ENCODE measurements around the gene ELF1.
"Not testable (repeated sequence)": the region's sequence is repeated elsewhere in the genome, so short reads cannot be mapped to it uniquely, and the experiment has no call there.

ELF1 gene

GRCh38 chr13:40910324-40911050 is 108.6 kb downstream of the ELF1 start:
- Histone ChIP-seq H3K36me3 (ENCODE audit: control insufficient read depth in 1 of 2, insufficient read depth in 2 of 2, low read length in 2 of 2) (no peaks in the 10 kb centered on the region), H3K9ac (ENCODE audit: low read depth in 1 of 2, low read length in 2 of 2) (no peak overlapping the region), H3K27ac (ENCODE audit: low read depth, low read length) (no peak overlapping the region), H3K27me3 (ENCODE audit: control insufficient read depth in 1 of 2, insufficient read depth in 2 of 2, low read length in 2 of 2) (no peaks in the 10 kb centered on the region), H3K4me1 (ENCODE audit: control insufficient read depth in 1 of 2, insufficient read depth in 2 of 2, low read length in 2 of 2) (peaks cover 0 to 2% of the 10 kb centered on the region in 2 donors), H3K4me3 (ENCODE audit: low read depth in 1 of 2, low read length in 2 of 2) (no peak overlapping the region), H3K9me3 (ENCODE audit: control insufficient read depth in 1 of 2, low read length in 2 of 2) (no peaks in the 10 kb centered on the region)

- not testable (repeated sequence) for H3K4me1 ChIP-seq (ENCODE audit: control insufficient read depth in 1 of 2, insufficient read depth in 2 of 2, low read length in 2 of 2); H3K27ac ChIP-seq (ENCODE audit: low read depth, low read length); H3K4me3 ChIP-seq (ENCODE audit: low read depth in 1 of 2, low read length in 2 of 2); H3K9ac ChIP-seq (ENCODE audit: low read depth in 1 of 2, low read length in 2 of 2); H3K36me3 ChIP-seq (ENCODE audit: control insufficient read depth in 1 of 2, insufficient read depth in 2 of 2, low read length in 2 of 2); H3K27me3 ChIP-seq (ENCODE audit: control insufficient read depth in 1 of 2, insufficient read depth in 2 of 2, low read length in 2 of 2); H3K9me3 ChIP-seq (ENCODE audit: control insufficient read depth in 1 of 2, low read length in 2 of 2)
Observed at GRCh38 chr13:40909541-40910200, 109.4 kb downstream of the ELF1 start.

- H3K9me3 ChIP-seq (ENCODE audit: control insufficient read depth in 1 of 2, low read length in 2 of 2) = no peaks in the 10 kb centered on the region
- no peak overlapping the region for H3K27ac ChIP-seq (ENCODE audit: low read depth, low read length)
- no peak overlapping the region for H3K4me3 ChIP-seq (ENCODE audit: low read depth in 1 of 2, low read length in 2 of 2)
- no peaks in the 10 kb centered on the region for H3K36me3 ChIP-seq (ENCODE audit: control insufficient read depth in 1 of 2, insufficient read depth in 2 of 2, low read length in 2 of 2)
- H3K27me3 ChIP-seq (ENCODE audit: control insufficient read depth in 1 of 2, insufficient read depth in 2 of 2, low read length in 2 of 2) = no peaks in the 10 kb centered on the region
- no peaks in the 10 kb centered on the region for H3K4me1 ChIP-seq (ENCODE audit: control insufficient read depth in 1 of 2, insufficient read depth in 2 of 2, low read length in 2 of 2)
- H3K9ac ChIP-seq (ENCODE audit: low read depth in 1 of 2, low read length in 2 of 2) = no peak overlapping the region
Observed at GRCh38 chr13:40908546-40908945, 110.6 kb downstream of the ELF1 start.

GRCh38 chr13:40901032-40901431 is 118.1 kb downstream of the ELF1 start:
- not testable (repeated sequence) for H3K27me3 ChIP-seq (ENCODE audit: control insufficient read depth in 1 of 2, insufficient read depth in 2 of 2, low read length in 2 of 2); H3K27ac ChIP-seq (ENCODE audit: low read depth, low read length); H3K4me3 ChIP-seq (ENCODE audit: low read depth in 1 of 2, low read length in 2 of 2); H3K4me1 ChIP-seq (ENCODE audit: control insufficient read depth in 1 of 2, insufficient read depth in 2 of 2, low read length in 2 of 2); H3K36me3 ChIP-seq (ENCODE audit: control insufficient read depth in 1 of 2, insufficient read depth in 2 of 2, low read length in 2 of 2); H3K9ac ChIP-seq (ENCODE audit: low read depth in 1 of 2, low read length in 2 of 2); H3K9me3 ChIP-seq (ENCODE audit: control insufficient read depth in 1 of 2, low read length in 2 of 2)

GRCh38 chr13:40900568-40900967 is 118.5 kb downstream of the ELF1 start:
- not testable (repeated sequence) for H3K36me3 ChIP-seq (ENCODE audit: control insufficient read depth in 1 of 2, insufficient read depth in 2 of 2, low read length in 2 of 2); H3K9me3 ChIP-seq (ENCODE audit: control insufficient read depth in 1 of 2, low read length in 2 of 2); H3K27me3 ChIP-seq (ENCODE audit: control insufficient read depth in 1 of 2, insufficient read depth in 2 of 2, low read length in 2 of 2); H3K9ac ChIP-seq (ENCODE audit: low read depth in 1 of 2, low read length in 2 of 2); H3K4me1 ChIP-seq (ENCODE audit: control insufficient read depth in 1 of 2, insufficient read depth in 2 of 2, low read length in 2 of 2); H3K4me3 ChIP-seq (ENCODE audit: low read depth in 1 of 2, low read length in 2 of 2); H3K27ac ChIP-seq (ENCODE audit: low read depth, low read length)

GRCh38 chr13:40897053-40897452 is 122.1 kb downstream of the ELF1 start:
- Histone ChIP-seq H3K36me3 (ENCODE audit: control insufficient read depth in 1 of 2, insufficient read depth in 2 of 2, low read length in 2 of 2) (no peaks in the 10 kb centered on the region), H3K27ac (ENCODE audit: low read depth, low read length) (no peak overlapping the region), H3K4me1 (ENCODE audit: control insufficient read depth in 1 of 2, insufficient read depth in 2 of 2, low read length in 2 of 2) (peaks cover 6 to 10% of the 10 kb centered on the region in 2 donors), H3K4me3 (ENCODE audit: low read depth in 1 of 2, low read length in 2 of 2) (no peak overlapping the region), H3K9ac (ENCODE audit: low read depth in 1 of 2, low read length in 2 of 2) (no peak overlapping the region), H3K9me3 (ENCODE audit: control insufficient read depth in 1 of 2, low read length in 2 of 2) (no peaks in the 10 kb centered on the region), H3K27me3 (ENCODE audit: control insufficient read depth in 1 of 2, insufficient read depth in 2 of 2, low read length in 2 of 2) (no peaks in the 10 kb centered on the region)

GRCh38 chr13:40895227-40896184 is 123.6 kb downstream of the ELF1 start:
- Histone ChIP-seq H3K4me1 (ENCODE audit: control insufficient read depth in 1 of 2, insufficient read depth in 2 of 2, low read length in 2 of 2) (peaks cover 6 to 10% of the 10 kb centered on the region in 2 donors), H3K27me3 (ENCODE audit: control insufficient read depth in 1 of 2, insufficient read depth in 2 of 2, low read length in 2 of 2) (no peaks in the 10 kb centered on the region), H3K9ac (ENCODE audit: low read depth in 1 of 2, low read length in 2 of 2) (no peak overlapping the region), H3K9me3 (ENCODE audit: control insufficient read depth in 1 of 2, low read length in 2 of 2) (no peaks in the 10 kb centered on the region), H3K36me3 (ENCODE audit: control insufficient read depth in 1 of 2, insufficient read depth in 2 of 2, low read length in 2 of 2) (no peaks in the 10 kb centered on the region), H3K27ac (ENCODE audit: low read depth, low read length) (no peak overlapping the region), H3K4me3 (ENCODE audit: low read depth in 1 of 2, low read length in 2 of 2) (no peak overlapping the region)

- not testable (repeated sequence) for H3K4me1 ChIP-seq (ENCODE audit: control insufficient read depth in 1 of 2, insufficient read depth in 2 of 2, low read length in 2 of 2); H3K27ac ChIP-seq (ENCODE audit: low read depth, low read length); H3K27me3 ChIP-seq (ENCODE audit: control insufficient read depth in 1 of 2, insufficient read depth in 2 of 2, low read length in 2 of 2); H3K36me3 ChIP-seq (ENCODE audit: control insufficient read depth in 1 of 2, insufficient read depth in 2 of 2, low read length in 2 of 2); H3K9me3 ChIP-seq (ENCODE audit: control insufficient read depth in 1 of 2, low read length in 2 of 2); H3K4me3 ChIP-seq (ENCODE audit: low read depth in 1 of 2, low read length in 2 of 2); H3K9ac ChIP-seq (ENCODE audit: low read depth in 1 of 2, low read length in 2 of 2)
Observed at GRCh38 chr13:40893573-40893972, 125.5 kb downstream of the ELF1 start.

- Histone ChIP-seq H3K9ac (ENCODE audit: low read depth in 1 of 2, low read length in 2 of 2) (no peak overlapping the region), H3K27ac (ENCODE audit: low read depth, low read length) (no peak overlapping the region), H3K9me3 (ENCODE audit: control insufficient read depth in 1 of 2, low read length in 2 of 2) (no peaks in the 10 kb centered on the region), H3K4me3 (ENCODE audit: low read depth in 1 of 2, low read length in 2 of 2) (no peak overlapping the region), H3K27me3 (ENCODE audit: control insufficient read depth in 1 of 2, insufficient read depth in 2 of 2, low read length in 2 of 2) (no peaks in the 10 kb centered on the region), H3K36me3 (ENCODE audit: control insufficient read depth in 1 of 2, insufficient read depth in 2 of 2, low read length in 2 of 2) (peaks cover 0 to 9% of the 10 kb centered on the region in 2 donors), H3K4me1 (ENCODE audit: control insufficient read depth in 1 of 2, insufficient read depth in 2 of 2, low read length in 2 of 2) (no peaks in the 10 kb centered on the region)
Observed at GRCh38 chr13:40886017-40886416, 133.1 kb downstream of the ELF1 start.

GRCh38 chr13:40884175-40884574 is 134.9 kb downstream of the ELF1 start:
- H3K9ac ChIP-seq (ENCODE audit: low read depth in 1 of 2, low read length in 2 of 2); H3K4me3 ChIP-seq (ENCODE audit: low read depth in 1 of 2, low read length in 2 of 2); H3K27me3 ChIP-seq (ENCODE audit: control insufficient read depth in 1 of 2, insufficient read depth in 2 of 2, low read length in 2 of 2); H3K9me3 ChIP-seq (ENCODE audit: control insufficient read depth in 1 of 2, low read length in 2 of 2); H3K27ac ChIP-seq (ENCODE audit: low read depth, low read length); H3K4me1 ChIP-seq (ENCODE audit: control insufficient read depth in 1 of 2, insufficient read depth in 2 of 2, low read length in 2 of 2): not testable (repeated sequence)
- H3K36me3 ChIP-seq (ENCODE audit: control insufficient read depth in 1 of 2, insufficient read depth in 2 of 2, low read length in 2 of 2) = peaks cover 0 to 22% of the 10 kb centered on the region in 2 donors

Measured in duodenal mucosa (tissue), 2 donors.